ENCODE results near the gene HDAC4. TPM values are rescaled to one million over a fixed set of nuclear protein-coding genes. Genes with fewer than 3 reads are reported as not detected.

The HDAC4 gene
- total RNA-seq, 2 donors from 2014 or later = 22.3 to 48.6 TPM

GRCh38 chr2:239277401-239278085 lies 123.3 kb downstream of the HDAC4 start:
- Mint-ChIP-seq H3K4me1 (ENCODE audit: low read depth in 2 of 2) (peaks cover 51 to 63% of the 10 kb centered on the region in 2 donors), H3K36me3 (no peaks in the 10 kb centered on the region), H3K27me3 (no peaks in the 10 kb centered on the region), H3K9me3 (no peaks in the 10 kb centered on the region), H3K4me3 (peak overlapping the region; percentile 53), H3K27ac (peak overlapping the region; percentile 24 to 68)
- no peak for DNase-seq (ENCODE audit: low spot score)
- ATAC-seq = peak; percentile 16 to 52

DNA sequence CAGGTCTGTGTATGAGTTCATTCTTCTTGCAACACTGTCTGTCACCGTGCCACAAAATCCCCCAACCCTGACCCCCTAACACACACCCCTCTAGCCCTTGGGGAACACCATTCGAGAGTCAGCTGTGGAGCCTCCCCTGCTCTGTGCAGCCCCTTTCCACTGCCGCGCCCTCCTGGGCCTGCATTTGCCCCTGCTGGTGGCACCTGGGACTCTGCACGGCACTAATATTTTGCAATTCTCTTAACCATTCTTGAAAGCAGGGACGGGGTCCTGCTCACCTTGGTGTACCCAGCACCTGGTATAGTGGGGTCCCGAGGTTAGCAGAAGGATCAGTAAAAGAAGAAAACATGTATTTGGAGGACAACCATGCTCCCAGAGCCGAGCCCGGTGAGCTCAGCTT lies 124.0 kb downstream of the HDAC4 start:
- no peak for DNase-seq (ENCODE audit: low spot score)
- no peaks in the 10 kb centered on the region for H3K27me3 Mint-ChIP-seq
- no peaks in the 10 kb centered on the region for H3K36me3 Mint-ChIP-seq
- H3K4me1 Mint-ChIP-seq (ENCODE audit: low read depth in 2 of 2) = peaks cover 53 to 67% of the 10 kb centered on the region in 2 donors
- ATAC-seq = no peak
- no peaks in the 10 kb centered on the region for H3K9me3 Mint-ChIP-seq
- no peak overlapping the region for H3K4me3 Mint-ChIP-seq
- H3K27ac Mint-ChIP-seq = no peak overlapping the region

DNA sequence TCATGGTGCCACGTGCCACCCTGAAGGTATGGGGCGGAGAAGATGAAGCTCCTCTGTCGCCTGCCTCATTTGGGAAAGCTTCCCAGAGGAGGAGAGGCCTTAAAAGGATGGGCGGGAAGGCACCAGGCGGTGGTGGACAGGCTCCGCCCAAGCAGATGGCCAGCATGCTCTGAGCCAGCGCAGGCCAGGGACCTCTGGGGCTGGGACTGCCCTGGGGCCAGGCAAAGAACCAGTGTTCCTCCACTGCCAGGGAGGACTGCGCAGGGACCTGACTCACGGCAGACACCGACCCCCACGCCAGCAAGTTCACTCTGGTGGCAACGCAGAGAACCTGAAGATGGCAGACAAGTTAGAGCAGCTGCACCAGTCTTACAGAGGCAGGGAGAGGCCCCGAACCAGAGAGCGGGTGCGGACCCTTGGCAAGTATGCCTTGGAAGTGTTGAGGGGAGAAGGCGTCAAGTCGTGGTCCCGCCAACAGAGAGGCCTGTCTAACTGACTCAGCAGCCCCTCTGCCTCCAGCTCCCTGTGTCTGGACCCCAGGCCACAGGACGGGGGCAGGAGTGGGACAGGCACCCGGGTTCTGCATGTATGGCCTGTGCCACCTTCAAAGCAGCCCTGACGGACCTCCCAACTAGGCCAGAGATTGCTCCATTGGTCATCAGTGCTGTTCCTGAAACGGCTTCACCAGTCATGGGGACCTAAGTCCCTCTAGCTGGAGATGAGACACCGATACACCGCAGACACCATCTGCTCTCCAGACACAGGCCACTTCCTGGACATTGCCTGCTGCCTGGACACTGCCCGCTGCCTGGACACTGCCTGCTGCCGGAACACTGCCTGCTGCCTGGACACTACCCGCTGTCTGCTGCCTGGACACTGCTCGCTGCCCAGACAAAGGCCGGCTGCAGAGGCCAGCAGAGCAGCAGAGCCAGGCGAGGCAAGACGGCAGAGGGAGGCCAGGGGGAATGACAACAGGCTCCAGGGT lies 124.7 kb downstream of the HDAC4 start:
- no peak for DNase-seq (ENCODE audit: low spot score)
- Mint-ChIP-seq H3K27me3 (no peaks in the 10 kb centered on the region), H3K4me3 (peak overlapping the region; percentile 17), H3K36me3 (no peaks in the 10 kb centered on the region), H3K27ac (peak overlapping the region in 1 of 2 donors; percentile 83), H3K4me1 (ENCODE audit: low read depth in 2 of 2) (peaks cover 53 to 67% of the 10 kb centered on the region in 2 donors), H3K9me3 (no peaks in the 10 kb centered on the region)
- no peak for ATAC-seq

GRCh38 chr2:239275044-239275685 lies 125.7 kb downstream of the HDAC4 start:
- ATAC-seq (peak; percentile 91 to 94), DNase-seq (ENCODE audit: low spot score) (peak; percentile 89)
- H3K36me3 Mint-ChIP-seq = no peaks in the 10 kb centered on the region
- H3K27me3 Mint-ChIP-seq = peaks cover 0 to under 1% of the 10 kb centered on the region in 2 donors
- H3K4me3 Mint-ChIP-seq = peak overlapping the region; percentile 75
- peak overlapping the region; percentile 83 to 87 for H3K27ac Mint-ChIP-seq
- H3K9me3 Mint-ChIP-seq = no peaks in the 10 kb centered on the region
- peaks cover 54 to 70% of the 10 kb centered on the region in 2 donors for H3K4me1 Mint-ChIP-seq (ENCODE audit: low read depth in 2 of 2)

DNA sequence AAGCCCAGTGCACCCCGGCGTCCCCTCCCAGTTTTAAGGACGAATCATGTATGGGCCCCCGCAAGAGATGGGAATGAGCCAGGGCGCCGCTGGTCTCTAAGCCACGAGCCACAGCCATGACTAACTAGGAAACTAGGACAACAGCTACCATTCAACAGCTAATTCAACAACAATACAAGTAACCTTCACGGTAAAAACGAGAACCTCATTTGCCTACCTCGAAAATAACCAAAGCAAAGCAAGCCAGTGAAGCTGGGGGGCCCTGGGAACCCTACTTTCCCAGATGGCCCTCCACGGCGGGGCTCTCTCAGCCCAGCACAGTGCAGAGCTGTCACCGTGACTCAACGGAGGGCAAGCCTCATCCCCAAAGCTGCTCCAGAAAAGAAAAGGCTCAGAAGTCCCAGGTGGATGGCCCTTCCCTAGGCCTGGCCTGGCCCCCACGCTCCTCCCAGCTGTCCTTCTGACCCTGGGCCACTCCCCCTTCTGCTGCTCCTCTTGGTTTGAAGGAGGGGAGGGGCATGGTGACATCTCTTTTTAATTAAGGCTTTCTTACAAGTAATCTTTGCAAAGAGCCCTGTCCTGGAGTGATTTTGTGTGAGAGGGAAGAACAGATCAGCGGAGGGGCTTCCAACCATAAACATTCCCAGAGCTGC lies 126.3 kb downstream of the HDAC4 start:
- H3K4me1 Mint-ChIP-seq (ENCODE audit: low read depth in 2 of 2) = peaks cover 59 to 77% of the 10 kb centered on the region in 2 donors

GRCh38 chr2:239273280-239274234 lies 127.3 kb downstream of the HDAC4 start:
- Mint-ChIP-seq H3K36me3 (no peaks in the 10 kb centered on the region), H3K4me3 (peak overlapping the region; percentile 75), H3K27me3 (peaks cover 0 to 2% of the 10 kb centered on the region in 2 donors), H3K27ac (peak overlapping the region; percentile 83 to 87), H3K9me3 (peaks cover 5% of the 10 kb centered on the region), H3K4me1 (ENCODE audit: low read depth in 2 of 2) (peaks cover 61 to 78% of the 10 kb centered on the region in 2 donors)
- DNase-seq (ENCODE audit: low spot score) = no peak
- ATAC-seq = no peak

More for the DNA sequence above, 126.3 kb downstream of the HDAC4 start:
- Mint-ChIP-seq H3K9me3 (no peaks in the 10 kb centered on the region), H3K36me3 (no peaks in the 10 kb centered on the region), H3K27ac (peak overlapping the region; percentile 83 to 87), H3K27me3 (peaks cover 0 to 2% of the 10 kb centered on the region in 2 donors), H3K4me3 (peak overlapping the region; percentile 75)
- peak; percentile 2 to 31 for ATAC-seq
- no peak for DNase-seq (ENCODE audit: low spot score)

DNA sequence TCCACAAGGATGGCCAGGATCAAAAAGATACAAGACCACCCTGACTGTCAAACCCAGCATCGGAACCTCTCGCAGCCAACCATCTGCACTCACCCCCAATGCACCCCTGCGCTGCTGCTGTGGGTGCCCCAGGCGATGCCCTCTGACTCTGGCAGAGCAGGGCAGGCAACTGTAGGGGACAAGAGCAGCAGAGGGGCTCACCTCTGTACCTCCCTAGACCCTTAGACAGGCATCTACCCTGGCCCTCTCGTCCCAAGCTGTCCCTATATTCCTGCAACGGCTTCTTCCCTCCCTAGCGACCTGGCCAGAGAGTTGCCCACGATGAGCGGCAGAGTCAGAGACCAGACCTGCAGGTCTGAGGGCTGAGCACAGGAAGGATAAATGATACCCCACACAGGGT lies 128.2 kb downstream of the HDAC4 start:
- ATAC-seq (no peak), DNase-seq (ENCODE audit: low spot score) (no peak)
- Mint-ChIP-seq H3K27ac (peak overlapping the region in 1 of 2 donors; percentile 83), H3K4me3 (peak overlapping the region; percentile 75), H3K4me1 (ENCODE audit: low read depth in 2 of 2) (peaks cover 66 to 82% of the 10 kb centered on the region in 2 donors), H3K36me3 (no peaks in the 10 kb centered on the region), H3K9me3 (peaks cover 5% of the 10 kb centered on the region), H3K27me3 (peaks cover 0 to 2% of the 10 kb centered on the region in 2 donors)

DNA sequence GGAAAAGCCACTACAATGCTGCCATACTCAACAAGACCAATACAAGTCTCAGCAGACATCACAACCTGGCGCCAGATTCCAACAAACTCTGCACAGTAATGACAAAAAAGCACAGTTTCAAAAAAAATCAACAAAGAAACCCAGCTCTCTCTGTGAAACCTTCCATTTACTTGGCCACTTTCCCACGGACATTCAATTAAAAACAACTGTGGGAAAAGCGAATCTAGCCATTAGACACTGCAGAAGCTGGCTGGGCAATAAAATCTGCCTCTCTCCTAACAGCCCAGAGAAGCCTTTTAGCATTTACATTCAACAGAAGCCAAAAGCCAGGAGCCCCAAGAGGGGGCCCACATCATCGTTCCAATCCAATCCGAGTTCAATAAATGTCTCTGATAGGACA lies 128.9 kb downstream of the HDAC4 start:
- H3K9me3 Mint-ChIP-seq = peaks cover 5% of the 10 kb centered on the region
- no peak for DNase-seq (ENCODE audit: low spot score)

GRCh38 chr2:239271471-239271870 lies 129.3 kb downstream of the HDAC4 start:
- DNase-seq (ENCODE audit: low spot score) = no peak
- H3K36me3 Mint-ChIP-seq = no peaks in the 10 kb centered on the region
- ATAC-seq = no peak
- H3K4me3 Mint-ChIP-seq = no peak overlapping the region
- peaks cover 74 to 84% of the 10 kb centered on the region in 2 donors for H3K4me1 Mint-ChIP-seq (ENCODE audit: low read depth in 2 of 2)
- H3K27ac Mint-ChIP-seq = no peak overlapping the region
- peaks cover 5% of the 10 kb centered on the region for H3K9me3 Mint-ChIP-seq
- H3K27me3 Mint-ChIP-seq = peaks cover 0 to 2% of the 10 kb centered on the region in 2 donors

More for the DNA sequence above, 128.9 kb downstream of the HDAC4 start:
- no peak overlapping the region for H3K4me3 Mint-ChIP-seq
- no peak for ATAC-seq
- H3K36me3 Mint-ChIP-seq = no peaks in the 10 kb centered on the region
- H3K4me1 Mint-ChIP-seq (ENCODE audit: low read depth in 2 of 2) = peaks cover 71 to 84% of the 10 kb centered on the region in 2 donors
- peaks cover 0 to 2% of the 10 kb centered on the region in 2 donors for H3K27me3 Mint-ChIP-seq
- H3K27ac Mint-ChIP-seq = no peak overlapping the region

GRCh38 chr2:239269916-239270315 lies 130.9 kb downstream of the HDAC4 start:
- H3K4me1 Mint-ChIP-seq (ENCODE audit: low read depth in 2 of 2) = peaks cover 73 to 80% of the 10 kb centered on the region in 2 donors
- ATAC-seq (no peak), DNase-seq (ENCODE audit: low spot score) (no peak)
- peaks cover 0 to 2% of the 10 kb centered on the region in 2 donors for H3K27me3 Mint-ChIP-seq
- H3K27ac Mint-ChIP-seq = peak overlapping the region in 1 of 2 donors; percentile 97
- peak overlapping the region; percentile 92 for H3K4me3 Mint-ChIP-seq
- no peaks in the 10 kb centered on the region for H3K36me3 Mint-ChIP-seq
- H3K9me3 Mint-ChIP-seq = peaks cover 5% of the 10 kb centered on the region

GRCh38 chr2:239269173-239269885 lies 131.5 kb downstream of the HDAC4 start:
- peak overlapping the region; percentile 85 to 97 for H3K27ac Mint-ChIP-seq
- H3K9me3 Mint-ChIP-seq = peaks cover 5% of the 10 kb centered on the region
- peaks cover 72 to 79% of the 10 kb centered on the region in 2 donors for H3K4me1 Mint-ChIP-seq (ENCODE audit: low read depth in 2 of 2)
- ATAC-seq (no peak), DNase-seq (ENCODE audit: low spot score) (no peak)
- H3K27me3 Mint-ChIP-seq = peaks cover 0 to 2% of the 10 kb centered on the region in 2 donors
- peak overlapping the region; percentile 92 for H3K4me3 Mint-ChIP-seq
- no peaks in the 10 kb centered on the region for H3K36me3 Mint-ChIP-seq

DNA sequence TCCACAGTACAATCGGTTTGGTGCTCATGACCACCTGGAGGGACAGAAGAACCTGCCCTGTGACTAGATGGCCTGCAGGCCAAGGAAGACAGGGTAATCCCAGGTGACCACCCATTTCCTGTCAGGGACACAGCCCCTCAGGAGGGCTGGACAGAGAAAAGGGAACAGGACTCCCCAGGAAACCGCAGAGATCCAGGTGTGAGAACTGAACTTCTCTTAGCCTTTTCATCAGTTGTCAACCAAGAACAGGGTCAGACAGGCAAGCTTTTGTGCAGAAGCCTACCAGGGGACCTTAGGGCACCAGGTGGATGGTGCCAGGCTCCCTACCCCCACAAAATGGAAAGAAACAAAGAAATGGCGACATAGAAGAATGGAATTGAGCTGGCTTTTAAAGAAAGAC lies 132.3 kb downstream of the HDAC4 start:
- ATAC-seq (no peak), DNase-seq (ENCODE audit: low spot score) (no peak)
- no peaks in the 10 kb centered on the region for H3K36me3 Mint-ChIP-seq
- peaks cover 5% of the 10 kb centered on the region for H3K9me3 Mint-ChIP-seq
- peak overlapping the region; percentile 85 to 97 for H3K27ac Mint-ChIP-seq
- H3K27me3 Mint-ChIP-seq = peaks cover 0 to 2% of the 10 kb centered on the region in 2 donors
- peak overlapping the region; percentile 92 for H3K4me3 Mint-ChIP-seq
- peaks cover 68 to 73% of the 10 kb centered on the region in 2 donors for H3K4me1 Mint-ChIP-seq (ENCODE audit: low read depth in 2 of 2)
